ENCODE data around the gene FAM163B. TPM values are rescaled to one million over a fixed set of nuclear protein-coding genes. Genes with fewer than 3 reads are reported as not detected.

Gene FAM163B
- total and polyA plus RNA-seq, 2 donors (not counting 3 experiments of a cell fraction or from before 2014, with no cell fraction given): not detected

DNA sequence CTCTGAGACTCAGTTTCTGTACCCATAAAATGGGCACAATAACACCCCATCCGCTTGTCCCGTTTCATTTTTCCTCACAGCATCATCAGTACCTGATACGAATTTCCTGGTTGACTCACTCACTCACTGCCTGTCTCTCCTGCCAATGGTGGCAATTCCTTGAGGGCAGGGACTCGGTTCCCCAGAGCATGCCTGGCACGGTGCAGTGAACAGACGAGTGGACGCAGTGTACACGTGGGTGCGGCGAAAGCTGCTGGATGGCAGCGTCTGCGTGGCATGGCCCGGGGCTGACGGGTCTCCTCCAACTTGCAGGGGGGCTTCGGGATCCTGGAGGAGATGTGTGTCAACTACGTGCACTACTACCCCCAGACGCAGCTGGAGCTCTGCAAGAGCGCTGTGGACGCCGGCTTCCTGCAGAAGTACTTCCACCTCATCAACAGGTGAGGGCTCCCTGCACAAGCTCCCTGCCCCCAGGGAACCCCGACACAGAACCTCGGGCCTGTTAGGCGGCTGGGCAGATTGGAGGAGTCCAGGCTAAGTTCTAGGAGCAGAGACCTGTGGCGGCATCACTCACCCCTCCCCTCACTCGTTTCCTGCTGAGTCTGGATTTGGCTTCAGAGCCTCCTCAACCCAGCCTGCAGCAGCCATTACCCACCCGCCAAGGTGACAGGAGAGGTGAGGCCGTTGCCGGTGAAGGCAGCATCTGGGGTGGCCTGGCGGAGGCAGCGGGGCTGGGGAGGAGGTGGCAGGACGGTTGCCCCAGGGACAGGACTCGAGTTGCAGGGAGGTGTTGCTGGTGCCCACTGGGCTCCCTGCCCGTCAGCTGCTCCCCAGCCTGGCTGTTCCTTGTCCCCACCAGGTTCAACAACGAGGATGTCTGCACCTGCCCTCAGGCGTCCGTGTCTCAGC, 47.3 kb upstream of the FAM163B start:
- TF ChIP-seq FOS (IDR thresholded peaks at IDR 0.05; ENCODE audit: borderline replicate concordance, insufficient read depth, low read length): no peak
- Histone ChIP-seq H3K79me2 (ENCODE audit: control insufficient read depth, insufficient read depth, low read length) (no peaks in the 10 kb centered on the region), H3K9me3 (replicated peaks; ENCODE audit: control insufficient read depth, insufficient read depth, low read length) (no peaks in the 10 kb centered on the region), H3K4me1 (ENCODE audit: control insufficient read depth, extremely low read depth, insufficient read depth, low read length) (no peaks in the 10 kb centered on the region), H3K36me3 (ENCODE audit: control insufficient read depth in 2 of 2, extremely low read depth in 1 of 2, insufficient read depth in 2 of 2, low read length in 2 of 2) (no peaks in the 10 kb centered on the region), H3K27ac (ENCODE audit: insufficient read depth, low read depth, low read length) (no peak overlapping the region), H3K4me2 (ENCODE audit: insufficient read depth, low read length) (no peak overlapping the region), H3K4me3 (replicated peaks in 1 of 3; ENCODE audit: insufficient read depth in 1 of 3, low read depth in 1 of 3, low read length in 3 of 3) (no peak overlapping the region), H2AFZ (ENCODE audit: low read depth, low read length) (no peak overlapping the region), H3K9me1 (replicated peaks; ENCODE audit: control insufficient read depth, extremely low read depth, insufficient read depth, low read length) (no peaks in the 10 kb centered on the region), H3K27me3 (ENCODE audit: control insufficient read depth in 2 of 2, insufficient read depth in 2 of 2, low read length in 2 of 2) (peaks cover 6 to 18% of the 10 kb centered on the region in 2 experiments), H3K9ac (replicated peaks; ENCODE audit: extremely low read depth, insufficient read depth, low read length) (no peak overlapping the region), H4K20me1 (replicated peaks; ENCODE audit: control insufficient read depth, extremely low read depth, insufficient read depth, low read length) (no peaks in the 10 kb centered on the region)
- no TSS peak for BruUV-seq (replicated peaks)
- no peak for FAIRE-seq
- dilution Hi-C loops (cut with MboI; ENCODE audit: extremely low pct_ligation_motif_present, low sequenced_read_pairs): no loop called here
- intact Hi-C loops (cut with micrococcal nuclease): no loop called here
- ChIA-PET POLR2A (no interaction called here), CTCF (interaction anchor here (0.9 kb wide), 1 partner anchor 9 kb away, joined by 3 read pairs; no protein-coding TSS in a partner anchor)
- no peak for DNase-seq (ENCODE audit: low read depth, low spot score)

DNA sequence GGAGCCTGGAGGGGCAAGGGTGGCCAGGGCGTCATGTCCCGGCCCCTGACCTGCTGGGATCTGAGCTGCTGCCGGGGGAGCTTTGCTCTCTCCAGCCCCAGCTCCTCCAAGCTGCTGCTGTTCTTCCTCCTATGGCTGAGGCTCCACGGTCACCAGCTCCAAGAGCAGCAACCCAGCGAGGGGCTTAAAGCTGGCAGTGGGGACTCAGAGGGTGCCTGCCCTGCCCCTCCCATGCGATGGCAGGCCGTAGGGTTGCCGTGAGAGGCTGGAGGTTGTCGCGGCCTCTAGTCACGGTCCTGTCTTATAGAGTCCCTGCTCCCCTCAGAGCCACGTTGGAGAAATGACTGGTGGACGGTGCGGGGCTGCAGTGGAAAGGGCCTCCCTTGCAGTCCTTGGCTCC, 46.5 kb upstream of the FAM163B start:
- Histone ChIP-seq H3K36me3 (ENCODE audit: control insufficient read depth in 2 of 2, extremely low read depth in 1 of 2, insufficient read depth in 2 of 2, low read length in 2 of 2) (no peaks in the 10 kb centered on the region), H3K9ac (replicated peaks; ENCODE audit: extremely low read depth, insufficient read depth, low read length) (no peak overlapping the region), H3K4me1 (ENCODE audit: control insufficient read depth, extremely low read depth, insufficient read depth, low read length) (no peaks in the 10 kb centered on the region), H3K27me3 (ENCODE audit: control insufficient read depth in 2 of 2, insufficient read depth in 2 of 2, low read length in 2 of 2) (peaks cover 6 to 18% of the 10 kb centered on the region in 2 experiments), H3K9me3 (replicated peaks; ENCODE audit: control insufficient read depth, insufficient read depth, low read length) (no peaks in the 10 kb centered on the region), H4K20me1 (replicated peaks; ENCODE audit: control insufficient read depth, extremely low read depth, insufficient read depth, low read length) (no peaks in the 10 kb centered on the region), H3K4me3 (replicated peaks in 1 of 3; ENCODE audit: insufficient read depth in 1 of 3, low read depth in 1 of 3, low read length in 3 of 3) (no peak overlapping the region), H3K4me2 (ENCODE audit: insufficient read depth, low read length) (no peak overlapping the region), H3K79me2 (ENCODE audit: control insufficient read depth, insufficient read depth, low read length) (no peaks in the 10 kb centered on the region), H3K9me1 (replicated peaks; ENCODE audit: control insufficient read depth, extremely low read depth, insufficient read depth, low read length) (no peaks in the 10 kb centered on the region), H3K27ac (ENCODE audit: insufficient read depth, low read depth, low read length) (no peak overlapping the region), H2AFZ (ENCODE audit: low read depth, low read length) (no peak overlapping the region)
- no peak for DNase-seq (ENCODE audit: low read depth, low spot score)
- no TSS peak for BruUV-seq (replicated peaks)
- no peak for FAIRE-seq
- CTCF ChIA-PET: interaction anchor here (0.9 kb wide), 1 partner anchor 9 kb away, joined by 3 read pairs; no protein-coding TSS in a partner anchor
- POLR2A ChIA-PET: no interaction called here
- dilution Hi-C loops (cut with MboI; ENCODE audit: extremely low pct_ligation_motif_present, low sequenced_read_pairs) (no loop called here), intact Hi-C loops (cut with micrococcal nuclease) (no loop called here)
- TF ChIP-seq CTCF (IDR thresholded peaks at IDR 0.05; ENCODE audit: extremely low read depth in 1 of 2, insufficient read depth in 1 of 2, low read depth in 1 of 2, low read length in 2 of 2) (no peak), MYC (IDR thresholded peaks at IDR 0.05; ENCODE audit: low read depth, low read length) (no peak), GATA2 (IDR thresholded peaks at IDR 0.05; ENCODE audit: insufficient read depth, insufficient read length, low read depth, low read length) (no peak), JUN (IDR thresholded peaks at IDR 0.05; ENCODE audit: borderline replicate concordance, insufficient read depth, insufficient read length, low read depth) (no peak), FOS (IDR thresholded peaks at IDR 0.05; ENCODE audit: borderline replicate concordance, insufficient read depth, low read length) (no peak), POLR2AphosphoS5 (IDR thresholded peaks at IDR 0.05; ENCODE audit: insufficient read depth, low read depth, low read length) (no peak), POLR2A (IDR thresholded peaks at IDR 0.05; ENCODE audit: low read depth, low read length) (no peak)

Data from endothelial cell of umbilical vein (primary cell).